MCF 10A (cell line): ENCODE results near the gene MGAT5. TPM values are rescaled to one million over a fixed set of nuclear protein-coding genes. Genes with fewer than 3 reads are reported as not detected.

Experiments used
- BruUV-seq: library from RNA; stranded (reverse); fragments of 400-500 nt; replicated peaks from 2 replicates; lab custom pipeline; 2021; lab: Mats Ljungman, UMichigan
- CTCF ChIA-PET: fragments of 300-600 bp; sonication (Branson Sonifier 250); formaldehyde crosslinking; extraction: SDS; loops from one replicate; lab custom pipeline; 2021; ENCODE audit warnings: antibody characterized with exemption, inconsistent platforms; lab: Yijun Ruan, JAX
- POLR2A ChIA-PET: fragments of 300-600, 350-650 bp; sonication (Branson Sonifier 250); formaldehyde crosslinking; extraction: SDS; loops from one replicate; lab custom pipeline; 2020; ENCODE audit warnings: antibody characterized with exemption, inconsistent platforms; lab: Yijun Ruan, JAX
- DNase-seq: peaks from one replicate; pipeline ENCODE4 v3.0.0-alpha.2; 2018; ENCODE audit not compliant: unreplicated experiment
- H3K27ac Mint-ChIP-seq: one replicate; pipeline ENCODE4 v1.8.0; 2022; ENCODE audit warnings: mild to moderate bottlenecking, low read depth, mixed read lengths; ENCODE audit not compliant: unreplicated experiment
- H3K27me3 Mint-ChIP-seq: one replicate; pipeline ENCODE4 v1.8.0; 2022; ENCODE audit warnings: mixed read lengths; ENCODE audit not compliant: insufficient read depth, unreplicated experiment
- H3K36me3 Mint-ChIP-seq: one replicate; pipeline ENCODE4 v1.8.0; 2022; ENCODE audit warnings: mild to moderate bottlenecking, moderate library complexity, mixed read lengths; ENCODE audit not compliant: insufficient read depth, unreplicated experiment
- H3K4me1 Mint-ChIP-seq: one replicate; pipeline ENCODE4 v1.8.0; 2022; ENCODE audit warnings: mixed read lengths; ENCODE audit not compliant: insufficient read depth, unreplicated experiment
- H3K4me3 Mint-ChIP-seq: one replicate; pipeline ENCODE4 v1.8.0; 2022; ENCODE audit warnings: mild to moderate bottlenecking, moderate library complexity, mixed read lengths; ENCODE audit not compliant: unreplicated experiment
- H3K9me3 Mint-ChIP-seq: one replicate; pipeline ENCODE4 v1.8.0; 2022; ENCODE audit warnings: mixed read lengths; ENCODE audit not compliant: unreplicated experiment
- intact Hi-C: fragments of 100-400 bp; cut with micrococcal nuclease; formaldehyde crosslinking; loops from 2 replicates; pipeline ENCODE4 v1.14.1; 2022
- total RNA-seq: library from RNA; stranded (reverse); gene quantifications from 2 replicates; pipeline ENCODE4 v1.2.3, GENCODE V29; 2022
- TF ChIP-seq, protein P1 (sequence below): fragments of 200-600 bp; IDR thresholded peaks from one replicate; pipeline ENCODE4 v1.8.0; 2022; ENCODE audit warnings: antibody characterized with exemption, mild to moderate bottlenecking; ENCODE audit not compliant: unreplicated experiment

MGAT5 gene
- total RNA-seq, 1 experiment from 2014 or later: 22.2 TPM

DNA sequence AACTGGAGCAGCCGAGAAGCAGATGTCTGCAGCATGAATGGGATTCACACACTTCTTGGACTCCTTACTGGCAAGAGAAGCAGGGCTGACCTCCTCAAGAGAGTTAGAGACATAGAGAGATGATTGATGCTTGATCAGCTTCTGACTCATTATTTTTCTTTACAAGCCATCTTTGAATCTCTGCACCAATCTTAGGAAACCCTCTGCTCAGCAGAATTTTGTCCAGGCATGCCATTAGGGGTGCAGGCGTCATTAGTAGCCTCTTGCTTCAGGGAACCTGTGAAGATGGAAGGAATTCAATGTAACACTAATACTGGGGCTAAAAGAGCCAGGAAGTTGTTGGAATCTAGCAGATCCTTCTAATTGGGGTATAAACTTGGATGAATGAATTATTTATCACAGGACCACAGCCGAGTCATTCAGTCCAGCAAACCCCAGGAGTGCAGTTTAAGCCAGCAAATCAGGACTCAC lies 151.8 kb downstream of the MGAT5 start:
- Mint-ChIP-seq H3K4me1 (peaks cover 65% of the 10 kb centered on the region), H3K4me3 (no peak overlapping the region)

DNA sequence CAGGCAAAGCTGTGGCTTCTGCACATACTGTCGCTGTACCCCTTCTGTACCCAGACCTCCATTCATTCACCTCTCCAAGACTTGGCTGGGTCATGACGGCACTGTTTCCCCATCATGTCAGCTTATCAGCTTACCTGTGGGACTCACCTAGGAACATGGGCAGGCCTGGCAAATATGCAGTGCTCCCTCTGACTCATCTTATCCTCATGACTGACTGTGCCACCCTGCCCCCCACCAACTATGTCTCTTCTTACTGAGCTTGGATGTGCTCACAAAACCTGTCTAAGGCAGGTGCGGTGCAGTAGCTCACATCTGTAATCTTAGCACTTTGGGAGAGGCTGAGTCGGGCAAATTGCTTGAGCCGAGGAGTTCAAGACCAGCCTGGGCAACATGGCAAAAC lies 152.4 kb downstream of the MGAT5 start:
- POLR2A ChIA-PET: interaction anchor here (0.6 to 3.1 kb wide), 11 partner anchors 8 to 1435 kb away, joined by 3 to 19 read pairs (median 4); partner anchors contain the start of gene CCNT2
- DNase-seq: peak; percentile 82
- Mint-ChIP-seq H3K9me3 (no peaks in the 10 kb centered on the region), H3K27me3 (no peaks in the 10 kb centered on the region), H3K36me3 (no peaks in the 10 kb centered on the region), H3K27ac (peak overlapping the region; percentile 75), H3K4me1 (peaks cover 65% of the 10 kb centered on the region), H3K4me3 (peak overlapping the region; percentile 37)
- no TSS peak for BruUV-seq
- CTCF ChIA-PET: interaction anchor here (0.6 to 2.7 kb wide), 12 partner anchors 11 to 598 kb away, joined by 3 to 12 read pairs (median 4); no protein-coding TSS in a partner anchor
- intact Hi-C loops: no loop called here
- TF ChIP-seq, protein P1, sequence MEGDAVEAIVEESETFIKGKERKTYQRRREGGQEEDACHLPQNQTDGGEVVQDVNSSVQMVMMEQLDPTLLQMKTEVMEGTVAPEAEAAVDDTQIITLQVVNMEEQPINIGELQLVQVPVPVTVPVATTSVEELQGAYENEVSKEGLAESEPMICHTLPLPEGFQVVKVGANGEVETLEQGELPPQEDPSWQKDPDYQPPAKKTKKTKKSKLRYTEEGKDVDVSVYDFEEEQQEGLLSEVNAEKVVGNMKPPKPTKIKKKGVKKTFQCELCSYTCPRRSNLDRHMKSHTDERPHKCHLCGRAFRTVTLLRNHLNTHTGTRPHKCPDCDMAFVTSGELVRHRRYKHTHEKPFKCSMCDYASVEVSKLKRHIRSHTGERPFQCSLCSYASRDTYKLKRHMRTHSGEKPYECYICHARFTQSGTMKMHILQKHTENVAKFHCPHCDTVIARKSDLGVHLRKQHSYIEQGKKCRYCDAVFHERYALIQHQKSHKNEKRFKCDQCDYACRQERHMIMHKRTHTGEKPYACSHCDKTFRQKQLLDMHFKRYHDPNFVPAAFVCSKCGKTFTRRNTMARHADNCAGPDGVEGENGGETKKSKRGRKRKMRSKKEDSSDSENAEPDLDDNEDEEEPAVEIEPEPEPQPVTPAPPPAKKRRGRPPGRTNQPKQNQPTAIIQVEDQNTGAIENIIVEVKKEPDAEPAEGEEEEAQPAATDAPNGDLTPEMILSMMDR: no peak

More for the DNA sequence above, 151.8 kb downstream of the MGAT5 start:
- Mint-ChIP-seq H3K27ac (peak overlapping the region; percentile 75), H3K9me3 (no peaks in the 10 kb centered on the region), H3K27me3 (no peaks in the 10 kb centered on the region), H3K36me3 (no peaks in the 10 kb centered on the region)
- POLR2A ChIA-PET: interaction anchor here (0.5 to 3.1 kb wide), 7 partner anchors 9 to 512 kb away, joined by 3 to 19 read pairs (median 4); no protein-coding TSS in a partner anchor
- intact Hi-C loops: no loop called here
- TF ChIP-seq, protein P1: no peak
- DNase-seq: peak; percentile 61
- no TSS peak for BruUV-seq
- CTCF ChIA-PET: interaction anchor here (0.6 to 2.7 kb wide), 11 partner anchors 29 to 598 kb away, joined by 3 to 11 read pairs (median 4); no protein-coding TSS in a partner anchor

DNA sequence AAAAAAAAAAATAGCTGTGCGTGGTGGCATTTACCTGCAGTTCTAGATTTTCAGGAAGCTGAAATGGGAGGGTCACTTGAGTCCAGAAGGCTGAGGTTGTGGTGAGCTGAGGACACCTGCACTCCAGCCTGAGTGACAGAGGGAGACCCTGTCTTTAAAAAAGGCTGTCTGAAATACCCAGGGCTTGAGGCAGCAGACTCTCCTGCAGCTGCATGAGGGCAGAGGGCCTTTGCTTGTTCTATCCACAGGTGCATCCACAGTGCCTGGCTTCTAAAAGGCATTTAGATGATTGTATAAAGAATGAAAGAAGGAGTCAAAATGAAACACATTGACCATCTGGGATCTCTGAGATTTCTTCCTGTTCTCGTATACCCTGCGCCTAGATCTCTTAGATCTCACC lies 152.9 kb downstream of the MGAT5 start:
- TF ChIP-seq, protein P1: no peak
- intact Hi-C loops: no loop called here
- no TSS peak for BruUV-seq
- no peak for DNase-seq
- Mint-ChIP-seq H3K4me1 (peaks cover 62% of the 10 kb centered on the region), H3K4me3 (peak overlapping the region; percentile 37), H3K27me3 (no peaks in the 10 kb centered on the region), H3K36me3 (no peaks in the 10 kb centered on the region), H3K27ac (peak overlapping the region; percentile 75), H3K9me3 (no peaks in the 10 kb centered on the region)
- CTCF ChIA-PET: interaction anchor here (0.8 to 2.7 kb wide), 11 partner anchors 11 to 597 kb away, joined by 3 to 12 read pairs (median 4); no protein-coding TSS in a partner anchor
- POLR2A ChIA-PET: interaction anchor here (0.6 to 3.1 kb wide), 10 partner anchors 8 to 1435 kb away, joined by 3 to 19 read pairs (median 4); partner anchors contain the start of gene CCNT2

DNA sequence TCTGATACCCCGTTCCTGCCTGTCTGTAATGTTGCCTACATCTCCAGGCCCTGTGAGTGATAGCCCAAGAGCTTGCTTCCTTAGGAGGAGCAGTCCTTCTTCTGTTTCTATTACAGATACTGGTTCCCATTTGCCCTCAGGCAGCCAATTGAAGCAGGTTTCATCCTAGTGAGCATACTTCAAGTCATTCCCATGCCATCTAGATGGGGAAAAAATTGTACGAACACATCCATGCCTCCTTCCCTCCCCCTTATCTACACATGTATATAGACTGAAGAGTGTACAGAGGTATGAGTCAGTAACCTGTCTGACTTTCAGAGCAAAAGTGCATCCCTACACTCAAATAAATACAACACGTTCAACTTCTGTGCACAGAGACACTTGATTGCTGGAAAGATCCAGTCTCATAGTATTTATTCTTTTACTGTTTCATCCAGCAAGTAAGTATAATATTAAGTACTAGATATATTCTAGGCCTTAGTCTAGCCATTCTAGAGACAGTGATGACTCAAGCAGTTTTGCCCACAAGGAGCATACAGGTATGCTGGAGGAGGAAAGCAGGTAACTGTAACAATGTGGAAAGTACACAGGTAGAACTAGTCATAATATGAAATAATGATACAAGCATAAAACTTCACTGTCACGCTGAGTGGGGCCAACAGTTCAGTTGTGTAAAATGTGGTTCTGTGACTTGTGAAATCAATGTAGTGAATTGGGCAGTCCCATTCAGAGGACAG lies 153.4 kb downstream of the MGAT5 start:
- peaks cover 56% of the 10 kb centered on the region for H3K4me1 Mint-ChIP-seq
- DNase-seq: no peak
- peak overlapping the region; percentile 42 for H3K27ac Mint-ChIP-seq
- no peaks in the 10 kb centered on the region for H3K9me3 Mint-ChIP-seq
- intact Hi-C loops: no loop called here
- TF ChIP-seq, protein P1: no peak
- no peak overlapping the region for H3K4me3 Mint-ChIP-seq
- ChIA-PET CTCF (interaction anchor here (1.2 to 2.7 kb wide), 5 partner anchors 31 to 597 kb away, joined by 3 to 12 read pairs (median 6); no protein-coding TSS in a partner anchor), POLR2A (interaction anchor here (0.6 to 1.4 kb wide), 4 partner anchors 9 to 1434 kb away, joined by 3 to 6 read pairs (median 4); no protein-coding TSS in a partner anchor)
- BruUV-seq: no TSS peak
- no peaks in the 10 kb centered on the region for H3K36me3 Mint-ChIP-seq
- H3K27me3 Mint-ChIP-seq: no peaks in the 10 kb centered on the region
